Measurements from ENCODE around the gene MOBP. TPM values are rescaled to one million over a fixed set of nuclear protein-coding genes. Genes with fewer than 3 reads are reported as not detected.

The MOBP gene
- total and polyA plus RNA-seq, 12 donors: 0.07 to 0.56 (median 0.10) TPM; not detected in 8

DNA sequence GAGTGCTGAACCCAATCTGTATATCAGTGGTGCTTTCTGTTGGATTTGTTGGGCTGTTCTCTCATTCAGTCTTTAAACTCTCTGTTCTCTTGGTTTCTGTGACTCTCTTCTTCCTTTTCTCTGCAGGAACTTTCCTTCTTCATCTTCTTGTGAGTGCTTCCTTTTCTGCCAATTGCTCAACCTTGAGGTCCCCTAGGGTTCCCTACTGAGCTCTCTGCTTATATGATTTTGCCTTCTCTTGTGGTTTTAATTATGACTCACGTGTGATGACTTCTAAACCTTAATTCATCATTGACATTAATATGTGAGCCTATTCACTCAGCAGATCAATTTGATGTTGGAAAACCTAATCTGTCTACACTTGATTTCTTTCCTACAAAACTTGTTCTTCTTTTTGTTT lies 39.4 kb downstream of the MOBP start:
- H3K36me3 ChIP-seq (replicated peaks in 1 of 2): no peaks in the 10 kb centered on the region
- no peak for DNase-seq

DNA sequence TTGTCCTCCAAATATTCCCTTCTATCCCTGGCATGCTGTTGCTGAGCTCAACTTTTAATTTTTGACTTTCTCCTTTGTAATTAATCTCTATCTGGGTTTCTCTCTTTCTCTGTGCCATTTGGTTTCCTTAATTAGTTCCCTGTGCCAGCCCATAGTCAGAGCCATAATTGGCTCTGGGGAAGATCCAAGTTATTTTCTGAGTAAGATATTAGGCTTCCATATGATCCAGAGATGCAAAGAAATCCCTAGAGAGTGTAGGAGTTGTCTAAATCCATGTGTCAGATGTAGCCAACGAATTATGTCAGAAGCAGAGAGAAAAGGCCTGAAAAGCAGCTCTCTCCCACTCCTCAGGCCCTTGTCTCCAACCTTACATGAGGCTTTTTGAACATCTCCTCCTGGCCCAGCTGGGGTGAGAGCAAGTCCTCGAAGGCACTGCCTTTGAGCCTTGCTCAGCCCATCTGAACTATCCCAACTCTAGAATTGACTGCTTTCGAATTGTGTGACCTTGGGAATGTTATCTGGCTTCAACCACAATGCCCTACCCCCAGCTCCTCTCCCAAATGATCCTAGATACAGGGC lies 46.4 kb downstream of the MOBP start:
- intact Hi-C loops (cut with DNase I): no loop called here
- H3K36me3 ChIP-seq (replicated peaks in 1 of 2): no peaks in the 10 kb centered on the region
- no peaks in the 10 kb centered on the region for H3K4me1 ChIP-seq (replicated peaks in 1 of 2)
- no peak for TF ChIP-seq POLR2A (IDR thresholded peaks at IDR 0.05)
- no peak for TF ChIP-seq CTCF (IDR thresholded peaks at IDR 0.05)
- H3K4me3 ChIP-seq: no peak overlapping the region
- WGBS, 4 donors: 55 to 82% (median 67%) methylated on average over 3 of the region's 3 CpGs
- DNase-seq: no peak
- no peak overlapping the region for H3K27ac ChIP-seq
- H3K9me3 ChIP-seq (replicated peaks in 1 of 3): no peaks in the 10 kb centered on the region
- H3K27me3 ChIP-seq: peaks cover 8% of the 10 kb centered on the region

More for the DNA sequence above, 39.4 kb downstream of the MOBP start:
- Histone ChIP-seq H3K27me3 (peaks cover 22% of the 10 kb centered on the region), H3K4me1 (replicated peaks in 1 of 2) (no peaks in the 10 kb centered on the region), H3K27ac (no peak overlapping the region), H3K4me3 (no peak overlapping the region), H3K9me3 (replicated peaks in 1 of 3) (no peaks in the 10 kb centered on the region)
- 31 to 58% (median 43%) methylated on average over 1 of the region's 1 CpG for WGBS, 4 donors
- intact Hi-C loops (cut with DNase I): no loop called here
- TF ChIP-seq CTCF (IDR thresholded peaks at IDR 0.05): no peak
- TF ChIP-seq POLR2A (IDR thresholded peaks at IDR 0.05): no peak

DNA sequence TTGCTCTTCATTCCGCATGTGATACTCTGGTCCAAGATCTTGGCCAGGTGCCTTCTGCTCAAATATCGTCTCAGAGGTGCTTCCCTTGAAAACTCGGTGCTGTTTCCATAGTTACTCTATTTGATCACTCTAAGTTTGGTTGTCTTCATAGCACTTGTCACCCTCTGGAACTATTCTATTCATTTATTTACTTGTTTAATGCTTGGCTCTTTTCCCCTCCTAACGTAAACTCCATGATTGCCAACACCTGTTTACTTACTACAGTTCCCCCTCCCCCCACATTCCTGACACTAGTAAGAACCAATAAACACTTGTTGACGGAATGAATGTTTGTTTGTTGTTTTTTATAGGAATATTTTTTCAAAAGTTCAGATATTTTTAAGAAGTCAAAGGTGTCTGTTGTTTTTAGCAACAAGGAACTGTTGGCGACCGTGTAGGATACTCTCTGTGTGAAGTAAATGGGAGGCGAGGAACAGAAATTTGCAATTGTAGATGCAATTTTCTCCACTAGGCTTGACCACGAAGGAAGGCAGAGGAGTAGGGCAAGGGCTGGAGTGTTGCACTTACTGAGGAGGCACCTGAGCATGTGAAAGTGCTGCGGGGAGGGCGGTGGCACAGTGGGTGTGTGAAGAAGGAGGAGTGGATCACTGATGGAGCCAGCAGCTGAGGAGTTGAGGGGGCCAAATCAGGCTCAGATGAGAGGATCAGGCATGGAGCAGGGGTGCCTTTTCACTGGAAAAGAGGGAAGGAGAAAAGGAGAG lies 48.4 kb downstream of the MOBP start:
- Histone ChIP-seq H3K4me3 (no peak overlapping the region), H3K9me3 (replicated peaks in 1 of 3) (no peaks in the 10 kb centered on the region), H3K4me1 (replicated peaks in 1 of 2) (no peaks in the 10 kb centered on the region), H3K36me3 (replicated peaks in 1 of 2) (no peaks in the 10 kb centered on the region), H3K27me3 (no peaks in the 10 kb centered on the region), H3K27ac (no peak overlapping the region)
- intact Hi-C loops (cut with DNase I): no loop called here
- 72 to 76% (median 75%) methylated on average over 11 of the region's 11 CpGs for WGBS, 4 donors
- no peak for TF ChIP-seq CTCF (IDR thresholded peaks at IDR 0.05)
- no peak for TF ChIP-seq POLR2A (IDR thresholded peaks at IDR 0.05)
- DNase-seq: no peak

DNA sequence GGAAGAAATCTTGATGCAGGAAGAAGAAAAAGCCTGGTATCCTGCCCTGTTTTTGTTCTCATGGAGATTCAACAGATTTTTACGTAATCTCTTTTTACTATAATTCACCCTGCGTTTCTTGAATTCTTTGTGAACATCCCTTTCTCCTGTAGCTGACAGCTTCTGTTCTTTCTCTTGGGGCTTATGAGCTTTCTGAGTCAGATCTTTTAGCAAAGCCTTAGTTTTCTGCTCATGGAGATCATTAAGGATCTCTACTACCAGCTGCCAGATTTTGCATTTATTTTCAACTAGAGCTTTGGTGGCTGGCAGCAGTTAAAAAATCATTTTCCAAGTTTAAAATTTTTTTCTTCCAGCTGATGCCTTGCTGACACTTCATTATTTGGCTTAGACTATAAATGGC lies 51.6 kb downstream of the MOBP start:
- Histone ChIP-seq H3K4me1 (replicated peaks in 1 of 2) (no peaks in the 10 kb centered on the region), H3K27me3 (peaks cover 9% of the 10 kb centered on the region), H3K27ac (no peak overlapping the region), H3K9me3 (replicated peaks in 1 of 3) (no peaks in the 10 kb centered on the region), H3K4me3 (no peak overlapping the region), H3K36me3 (replicated peaks in 1 of 2) (no peaks in the 10 kb centered on the region)
- intact Hi-C loops (cut with DNase I): no loop called here
- DNase-seq: no peak
- WGBS, 4 donors: 61 to 74% (median 65%) methylated on average over 2 of the region's 2 CpGs
- no peak for TF ChIP-seq POLR2A (IDR thresholded peaks at IDR 0.05)
- no peak for TF ChIP-seq CTCF (IDR thresholded peaks at IDR 0.05)

Data from adrenal gland (tissue), 12 donors.